Astrocyte (in vitro differentiated cells and primary cell): ENCODE measurements around the gene ZDHHC21.

Source experiments
- CTCF ChIP-seq: IDR thresholded peaks from 2 replicates; pipeline ENCODE4 v1.5.1; 2011; ENCODE audit warnings: low read depth, mild to moderate bottlenecking, inconsistent platforms, low read length, moderate library complexity; ENCODE audit not compliant: insufficient read depth
- EZH2 ChIP-seq: IDR thresholded peaks from 2 replicates; pipeline ENCODE4 v1.6.1; 2012; ENCODE audit warnings: mild to moderate bottlenecking, low read length, inconsistent platforms; ENCODE audit not compliant: insufficient read depth

- TF ChIP-seq CTCF, result peak; percentile 42
- TF ChIP-seq EZH2, result no peak
Observed at GRCh38 chr9:14652729-14653377, 40.4 kb downstream of the ZDHHC21 start.
